ENCODE measurements around the gene HYDIN.
"Not testable (repeated sequence)": the region's sequence is repeated elsewhere in the genome, so short reads cannot be mapped to it uniquely, and the experiment has no call there.

HYDIN gene

GRCh38 chr16:70953824-70954223 is 276.7 kb downstream of the HYDIN start:
- intact Hi-C loops (cut with DNase I; ENCODE audit: low total_unique reads) = not testable (repeated sequence)

GRCh38 chr16:70943551-70943950 is 287.0 kb downstream of the HYDIN start:
- H3K36me3 ChIP-seq, H3K9me3 ChIP-seq: not testable (repeated sequence)

More at GRCh38 chr16:70953824-70954223, 276.7 kb downstream of the HYDIN start:
- not testable (repeated sequence) for H3K4me1 ChIP-seq, H3K27me3 ChIP-seq, H3K9me3 ChIP-seq, H3K27ac ChIP-seq, H3K36me3 ChIP-seq, DNase-seq, H3K4me3 ChIP-seq

GRCh38 chr16:70939690-70940359 is 290.7 kb downstream of the HYDIN start:
- H3K9me3 ChIP-seq; H3K36me3 ChIP-seq; intact Hi-C loops (cut with DNase I; ENCODE audit: low total_unique reads); H3K4me3 ChIP-seq; H3K4me1 ChIP-seq; H3K27me3 ChIP-seq; H3K27ac ChIP-seq; DNase-seq: not testable (repeated sequence)

More at GRCh38 chr16:70943551-70943950, 287.0 kb downstream of the HYDIN start:
- intact Hi-C loops (cut with DNase I; ENCODE audit: low total_unique reads); H3K27me3 ChIP-seq; H3K27ac ChIP-seq; H3K4me3 ChIP-seq; H3K4me1 ChIP-seq; DNase-seq: not testable (repeated sequence)

- H3K36me3 ChIP-seq; H3K4me1 ChIP-seq; H3K27ac ChIP-seq; H3K9me3 ChIP-seq; H3K4me3 ChIP-seq; DNase-seq; H3K27me3 ChIP-seq; intact Hi-C loops (cut with DNase I; ENCODE audit: low total_unique reads): not testable (repeated sequence)
Observed at GRCh38 chr16:70936781-70937525, 293.6 kb downstream of the HYDIN start.

- intact Hi-C loops (cut with DNase I; ENCODE audit: low total_unique reads); H3K27ac ChIP-seq; H3K4me3 ChIP-seq; H3K9me3 ChIP-seq; H3K27me3 ChIP-seq; H3K36me3 ChIP-seq; H3K4me1 ChIP-seq; DNase-seq: not testable (repeated sequence)
Observed at GRCh38 chr16:70935325-70935724, 295.2 kb downstream of the HYDIN start.

GRCh38 chr16:70933746-70934145 is 296.8 kb downstream of the HYDIN start:
- H3K27me3 ChIP-seq; intact Hi-C loops (cut with DNase I; ENCODE audit: low total_unique reads); H3K9me3 ChIP-seq; H3K27ac ChIP-seq; DNase-seq; H3K36me3 ChIP-seq; H3K4me3 ChIP-seq; H3K4me1 ChIP-seq: not testable (repeated sequence)

GRCh38 chr16:70930757-70931156 is 299.8 kb downstream of the HYDIN start:
- H3K36me3 ChIP-seq; H3K4me3 ChIP-seq; H3K27ac ChIP-seq; H3K9me3 ChIP-seq; DNase-seq; H3K4me1 ChIP-seq; H3K27me3 ChIP-seq; intact Hi-C loops (cut with DNase I; ENCODE audit: low total_unique reads): not testable (repeated sequence)

- H3K9me3 ChIP-seq; H3K27me3 ChIP-seq; DNase-seq; H3K4me1 ChIP-seq; intact Hi-C loops (cut with DNase I; ENCODE audit: low total_unique reads); H3K4me3 ChIP-seq; H3K36me3 ChIP-seq; H3K27ac ChIP-seq: not testable (repeated sequence)
Observed at GRCh38 chr16:70922164-70922563, 308.4 kb downstream of the HYDIN start.

- DNase-seq; H3K27ac ChIP-seq; H3K9me3 ChIP-seq; intact Hi-C loops (cut with DNase I; ENCODE audit: low total_unique reads); H3K27me3 ChIP-seq; H3K4me3 ChIP-seq; H3K4me1 ChIP-seq; H3K36me3 ChIP-seq: not testable (repeated sequence)
Observed at GRCh38 chr16:70920661-70921060, 309.9 kb downstream of the HYDIN start.

GRCh38 chr16:70888208-70888607 is 342.3 kb downstream of the HYDIN start:
- intact Hi-C loops (cut with DNase I; ENCODE audit: low total_unique reads); H3K27me3 ChIP-seq; H3K27ac ChIP-seq; H3K9me3 ChIP-seq; H3K36me3 ChIP-seq; H3K4me3 ChIP-seq; DNase-seq; H3K4me1 ChIP-seq: not testable (repeated sequence)

GRCh38 chr16:70884652-70885051 is 345.9 kb downstream of the HYDIN start:
- H3K4me1 ChIP-seq; H3K9me3 ChIP-seq; H3K4me3 ChIP-seq; H3K27me3 ChIP-seq; H3K36me3 ChIP-seq; DNase-seq; intact Hi-C loops (cut with DNase I; ENCODE audit: low total_unique reads); H3K27ac ChIP-seq: not testable (repeated sequence)

- DNase-seq; H3K4me3 ChIP-seq; H3K9me3 ChIP-seq; H3K27me3 ChIP-seq; H3K27ac ChIP-seq; H3K36me3 ChIP-seq; intact Hi-C loops (cut with DNase I; ENCODE audit: low total_unique reads); H3K4me1 ChIP-seq: not testable (repeated sequence)
Observed at GRCh38 chr16:70882311-70882710, 348.2 kb downstream of the HYDIN start.

GRCh38 chr16:70877895-70878294 is 352.6 kb downstream of the HYDIN start:
- H3K9me3 ChIP-seq; H3K4me3 ChIP-seq; DNase-seq; H3K27me3 ChIP-seq; H3K27ac ChIP-seq; intact Hi-C loops (cut with DNase I; ENCODE audit: low total_unique reads); H3K36me3 ChIP-seq; H3K4me1 ChIP-seq: not testable (repeated sequence)

- intact Hi-C loops (cut with DNase I; ENCODE audit: low total_unique reads); H3K27ac ChIP-seq; DNase-seq; H3K27me3 ChIP-seq; H3K9me3 ChIP-seq; H3K36me3 ChIP-seq; H3K4me3 ChIP-seq; H3K4me1 ChIP-seq: not testable (repeated sequence)
Observed at GRCh38 chr16:70876442-70876841, 354.1 kb downstream of the HYDIN start.

Data from tibial artery (tissue), 4 donors.